ENCODE results near the gene ZNF394.

ZNF394 gene

GRCh38 chr7:99497766-99498545, 2.1 kb downstream of the ZNF394 start:
- peak overlapping the region; percentile 94 for H3K4me3 ChIP-seq (ENCODE audit: low read depth, low read length)
- TF ChIP-seq CTCF (IDR thresholded peaks at IDR 0.05; ENCODE audit: control insufficient read depth, extremely low read depth, insufficient read depth), result no peak

GRCh38 chr7:99493823-99494222, 6.3 kb downstream of the ZNF394 start:
- no peak for TF ChIP-seq CTCF (IDR thresholded peaks at IDR 0.05; ENCODE audit: control insufficient read depth, extremely low read depth, insufficient read depth)
- no peak overlapping the region for H3K4me3 ChIP-seq (ENCODE audit: low read depth, low read length)
- DNase-seq (ENCODE audit: low read depth), result no peak

More at GRCh38 chr7:99497766-99498545, 2.1 kb downstream of the ZNF394 start:
- no peak for DNase-seq (ENCODE audit: low read depth)

GRCh38 chr7:99490878-99491277, 9.2 kb downstream of the ZNF394 start:
- TF ChIP-seq CTCF (IDR thresholded peaks at IDR 0.05; ENCODE audit: control insufficient read depth, extremely low read depth, insufficient read depth), result no peak
- no peak for DNase-seq (ENCODE audit: low read depth)

GRCh38 chr7:99489235-99489634, 10.8 kb downstream of the ZNF394 start:
- DNase-seq (ENCODE audit: low read depth), result no peak
- no peak for TF ChIP-seq CTCF (IDR thresholded peaks at IDR 0.05; ENCODE audit: control insufficient read depth, extremely low read depth, insufficient read depth)
- no peak overlapping the region for H3K4me3 ChIP-seq (ENCODE audit: low read depth, low read length)

More at GRCh38 chr7:99490878-99491277, 9.2 kb downstream of the ZNF394 start:
- no peak overlapping the region for H3K4me3 ChIP-seq (ENCODE audit: low read depth, low read length)

GRCh38 chr7:99485094-99485493, 15.0 kb downstream of the ZNF394 start:
- no peak overlapping the region for H3K4me3 ChIP-seq (ENCODE audit: low read depth, low read length)
- TF ChIP-seq CTCF (IDR thresholded peaks at IDR 0.05; ENCODE audit: control insufficient read depth, extremely low read depth, insufficient read depth), result no peak
- DNase-seq (ENCODE audit: low read depth), result no peak

- no peak for DNase-seq (ENCODE audit: low read depth)
- TF ChIP-seq CTCF (IDR thresholded peaks at IDR 0.05; ENCODE audit: control insufficient read depth, extremely low read depth, insufficient read depth), result no peak
These were observed 21.3 kb downstream of the ZNF394 start for GRCh38 chr7:99478464-99479440.

More at GRCh38 chr7:99478464-99479440, 21.3 kb downstream of the ZNF394 start:
- no peak overlapping the region for H3K4me3 ChIP-seq (ENCODE audit: low read depth, low read length)

Data from LNCaP clone FGC (cell line).